Measurements from ENCODE around the gene CTSA. TPM values are rescaled to one million over a fixed set of nuclear protein-coding genes. Genes with fewer than 3 reads are reported as not detected.
A peak's percentile ranks its signal among the peaks of the same experiment; 100 is the strongest.

Gene CTSA
- total and polyA plus RNA-seq, 12 donors = 306 to 854 (median 549) TPM

- intact Hi-C loops (cut with DNase I) = no loop called here
- WGBS, 4 donors = 90 to 95% (median 93%) methylated on average over 5 to 6 of the region's 6 CpGs
- H3K4me1 ChIP-seq (replicated peaks in 1 of 2) = peaks cover 33 to 56% of the 10 kb centered on the region in 2 donors
- H3K27me3 ChIP-seq = no peaks in the 10 kb centered on the region
- DNase-seq = no peak
- H3K9me3 ChIP-seq (replicated peaks in 1 of 3) = no peaks in the 10 kb centered on the region
- H3K27ac ChIP-seq = peak overlapping the region in 1 of 5 donors; percentile 70
- no peak for TF ChIP-seq CTCF (IDR thresholded peaks at IDR 0.05)
- no peak for TF ChIP-seq POLR2A (IDR thresholded peaks at IDR 0.05)
- H3K36me3 ChIP-seq (replicated peaks in 1 of 2) = peaks cover 0 to 19% of the 10 kb centered on the region in 2 donors
- no peak overlapping the region for H3K4me3 ChIP-seq
Measured at GRCh38 chr20:45852326-45852725, 38.8 kb upstream of the CTSA start.

GRCh38 chr20:45853484-45853883 lies 37.7 kb upstream of the CTSA start:
- no peak for DNase-seq
- WGBS, 4 donors = 74 to 87% (median 83%) methylated on average over 2 of the region's 2 CpGs
- no peak for TF ChIP-seq CTCF (IDR thresholded peaks at IDR 0.05)
- TF ChIP-seq POLR2A (IDR thresholded peaks at IDR 0.05) = no peak

GRCh38 chr20:45857114-45857881 lies 33.8 kb upstream of the CTSA start, which contains the start of the genes ACOT8 and ZSWIM3:
ACOT8 (minus strand) TSS chr20:45857392; CDS start chr20:45857315, 77 bp downstream.
ZSWIM3 (plus strand) TSS chr20:45857614; CDS start chr20:45857826, 212 bp downstream.
- intact Hi-C loops (cut with DNase I) = no loop called here
- peak; percentile 96 to 100 (median 99) for DNase-seq
- 0 to 2% (median 1%) methylated on average over 26 to 36 of the region's 36 CpGs for WGBS, 4 donors
- H3K27ac ChIP-seq = peak within 1 kb of the TSS; percentile 53 to 91 (median 76)
- peaks cover 20 to 49% of the 10 kb centered on the region in 2 donors for H3K4me1 ChIP-seq (replicated peaks in 1 of 2)
- H3K27me3 ChIP-seq = no peaks in the 10 kb centered on the region
- peaks cover 0 to 6% of the 10 kb centered on the region in 2 donors for H3K36me3 ChIP-seq (replicated peaks in 1 of 2)
- TF ChIP-seq CTCF (IDR thresholded peaks at IDR 0.05) = no peak
- TF ChIP-seq POLR2A (IDR thresholded peaks at IDR 0.05) = peak; percentile 28 to 78
- no peaks in the 10 kb centered on the region for H3K9me3 ChIP-seq (replicated peaks in 1 of 3)
- peak within 1 kb of the TSS; percentile 61 to 99 (median 78) for H3K4me3 ChIP-seq

More at GRCh38 chr20:45853484-45853883, 37.7 kb upstream of the CTSA start:
- Histone ChIP-seq H3K4me1 (replicated peaks in 1 of 2) (peaks cover 33 to 64% of the 10 kb centered on the region in 2 donors), H3K27me3 (no peaks in the 10 kb centered on the region), H3K9me3 (replicated peaks in 1 of 3) (no peaks in the 10 kb centered on the region), H3K36me3 (replicated peaks in 1 of 2) (peaks cover 0 to 10% of the 10 kb centered on the region in 2 donors), H3K27ac (no peak overlapping the region), H3K4me3 (no peak overlapping the region)
- intact Hi-C loops (cut with DNase I) = no loop called here

- Histone ChIP-seq H3K4me1 (replicated peaks in 1 of 2) (peaks cover 20 to 49% of the 10 kb centered on the region in 2 donors), H3K4me3 (peak overlapping the region in 2 of 4 donors; percentile 61 to 71), H3K9me3 (replicated peaks in 1 of 3) (no peaks in the 10 kb centered on the region), H3K36me3 (replicated peaks in 1 of 2) (peaks cover 0 to 6% of the 10 kb centered on the region in 2 donors), H3K27ac (peak overlapping the region in 4 of 5 donors; percentile 65 to 91 (median 79)), H3K27me3 (no peaks in the 10 kb centered on the region)
- TF ChIP-seq POLR2A (IDR thresholded peaks at IDR 0.05) (no peak), CTCF (IDR thresholded peaks at IDR 0.05) (no peak)
- intact Hi-C loops (cut with DNase I) = no loop called here
- WGBS, 4 donors = 11 to 25% (median 15%) methylated on average over 1 to 13 of the region's 13 CpGs
- DNase-seq = no peak
Measured at GRCh38 chr20:45857882-45858216, 33.3 kb upstream of the CTSA start.
